AG09319 (cell line): Measurements from ENCODE around the gene ZNF69.
"Not testable (repeated sequence)": the region's sequence is repeated elsewhere in the genome, so short reads cannot be mapped to it uniquely, and the experiment has no call there.

Experiments used
- DNase-seq: peaks from one replicate; pipeline ENCODE4 v3.0.0-alpha.2; 2010; ENCODE audit warnings: low read depth; ENCODE audit errors: extremely low read depth
- CTCF ChIP-seq: IDR thresholded peaks from 2 replicates; pipeline ENCODE4 v1.5.1; 2011; ENCODE audit warnings: low read depth, mild to moderate bottlenecking, inconsistent platforms, low read length, moderate library complexity

ZNF69 gene

GRCh38 chr19:11887611-11888531, at the start of gene ZNF69:
Gene ZNF69 (plus strand): TSS chr19:11887782. CDS start chr19:11887924, 142 bp downstream.
- peak; percentile 19 for DNase-seq
- peak; percentile 31 for TF ChIP-seq CTCF

DNA sequence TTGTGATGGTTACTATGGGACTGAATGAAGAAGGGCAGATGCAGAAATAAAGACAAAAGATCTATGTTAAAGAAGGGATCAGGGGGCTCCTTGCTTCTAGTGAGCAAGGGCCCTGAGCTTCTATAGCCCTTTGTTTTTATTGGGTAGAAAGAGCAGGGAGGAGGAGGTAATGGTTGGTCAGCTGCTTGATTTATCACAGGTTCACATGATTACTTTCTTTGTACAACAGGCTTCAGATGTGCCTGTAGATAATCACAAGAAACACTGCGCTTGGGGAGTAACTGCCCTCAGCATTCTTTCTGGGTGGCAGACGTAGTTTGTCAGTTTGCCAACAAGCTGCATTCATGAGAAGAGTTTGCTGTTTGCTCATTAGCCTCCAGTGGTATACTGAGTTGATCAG, 43.9 kb upstream of the ZNF69 start:
- no peak for TF ChIP-seq CTCF

DNA sequence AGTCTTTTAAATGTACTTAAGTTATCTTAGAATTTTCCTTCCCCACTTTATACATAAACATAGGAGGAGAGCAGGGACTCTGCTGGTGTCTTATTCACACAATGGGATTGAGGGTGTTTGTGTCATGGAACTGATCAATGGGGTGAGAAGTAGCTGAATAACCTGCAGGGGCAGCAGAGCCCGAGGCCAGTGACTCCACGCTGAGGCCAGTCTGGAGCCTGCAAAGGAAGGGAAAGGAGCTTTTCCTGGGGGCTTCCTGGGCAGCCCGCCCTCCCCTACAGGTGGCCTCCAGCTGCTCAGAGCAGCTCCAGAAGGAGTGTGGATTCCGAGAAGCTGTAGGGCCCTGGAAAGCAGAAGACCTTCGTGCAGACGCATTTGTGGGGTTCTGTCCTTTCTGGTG, 40.0 kb upstream of the ZNF69 start:
- not testable (repeated sequence) for DNase-seq

More for the DNA sequence above, 43.9 kb upstream of the ZNF69 start:
- DNase-seq: no peak

DNA sequence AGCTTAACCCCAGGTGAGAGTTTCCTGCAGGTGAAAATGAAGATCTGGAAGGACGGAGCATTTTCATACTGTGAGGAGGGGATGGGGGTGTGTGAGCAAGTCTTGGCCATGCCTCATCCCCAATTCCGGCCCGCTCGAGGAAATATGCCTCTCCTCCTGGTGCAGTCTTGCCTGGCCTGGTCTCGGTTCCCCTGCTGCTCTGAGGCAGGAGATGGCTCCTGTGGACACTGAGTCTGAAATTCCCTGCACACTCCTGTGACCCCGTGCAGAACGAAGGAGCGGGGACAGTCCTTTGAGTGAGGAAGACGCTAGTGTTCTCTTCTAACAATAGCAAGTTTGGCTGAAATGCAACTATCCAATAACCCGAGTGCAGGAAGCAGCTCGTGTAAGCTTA, 39.4 kb upstream of the ZNF69 start:
- TF ChIP-seq CTCF: no peak

GRCh38 chr19:11848594-11849469, 38.8 kb upstream of the ZNF69 start, which contains the start of gene ZNF439:
Gene ZNF439 (plus strand): TSS chr19:11848726. CDS start chr19:11848868, 142 bp downstream.
- peak; percentile 20 for DNase-seq
- no peak for TF ChIP-seq CTCF

More for the DNA sequence above, 39.4 kb upstream of the ZNF69 start:
- no peak for DNase-seq

- DNase-seq: not testable (repeated sequence)
These were observed 37.3 kb upstream of the ZNF69 start for GRCh38 chr19:11850289-11850688.

- DNase-seq: no peak
- no peak for TF ChIP-seq CTCF
These were observed 34.2 kb upstream of the ZNF69 start for GRCh38 chr19:11853358-11853757.
